ENCODE measurements around the gene ARHGEF16.

Gene ARHGEF16

GRCh38 chr1:3508757-3509415 is 54.4 kb downstream of the ARHGEF16 start:
- no peak for DNase-seq (ENCODE audit: low read depth)
- H3K4me3 ChIP-seq (ENCODE audit: control insufficient read depth, low read depth, low read length), result no peak overlapping the region
- TF ChIP-seq CTCF (IDR thresholded peaks at IDR 0.05; ENCODE audit: control insufficient read depth, insufficient read depth, low read depth, low read length, missing control alignments), result no peak

- no peak overlapping the region for H3K4me3 ChIP-seq (ENCODE audit: control insufficient read depth, low read depth, low read length)
- no peak for DNase-seq (ENCODE audit: low read depth)
- TF ChIP-seq CTCF (IDR thresholded peaks at IDR 0.05; ENCODE audit: control insufficient read depth, insufficient read depth, low read depth, low read length, missing control alignments), result no peak
Measured at GRCh38 chr1:3509721-3510120, 55.3 kb downstream of the ARHGEF16 start.

GRCh38 chr1:3510136-3510955 is 55.9 kb downstream of the ARHGEF16 start:
- no peak for TF ChIP-seq CTCF (IDR thresholded peaks at IDR 0.05; ENCODE audit: control insufficient read depth, insufficient read depth, low read depth, low read length, missing control alignments)
- DNase-seq (ENCODE audit: low read depth), result no peak
- H3K4me3 ChIP-seq (ENCODE audit: control insufficient read depth, low read depth, low read length), result no peak overlapping the region

GRCh38 chr1:3510956-3511250 is 56.4 kb downstream of the ARHGEF16 start:
- DNase-seq (ENCODE audit: low read depth), result no peak
- H3K4me3 ChIP-seq (ENCODE audit: control insufficient read depth, low read depth, low read length), result no peak overlapping the region
- TF ChIP-seq CTCF (IDR thresholded peaks at IDR 0.05; ENCODE audit: control insufficient read depth, insufficient read depth, low read depth, low read length, missing control alignments), result no peak

GRCh38 chr1:3511306-3511705 is 56.8 kb downstream of the ARHGEF16 start:
- DNase-seq (ENCODE audit: low read depth), result no peak
- H3K4me3 ChIP-seq (ENCODE audit: control insufficient read depth, low read depth, low read length), result no peak overlapping the region
- no peak for TF ChIP-seq CTCF (IDR thresholded peaks at IDR 0.05; ENCODE audit: control insufficient read depth, insufficient read depth, low read depth, low read length, missing control alignments)

- H3K4me3 ChIP-seq (ENCODE audit: control insufficient read depth, low read depth, low read length), result no peak overlapping the region
- no peak for TF ChIP-seq CTCF (IDR thresholded peaks at IDR 0.05; ENCODE audit: control insufficient read depth, insufficient read depth, low read depth, low read length, missing control alignments)
- no peak for DNase-seq (ENCODE audit: low read depth)
Measured at GRCh38 chr1:3511856-3512255, 57.4 kb downstream of the ARHGEF16 start.
